ENCODE measurements around the gene ADORA2B. TPM values are rescaled to one million over a fixed set of nuclear protein-coding genes. Genes with fewer than 3 reads are reported as not detected.

The ADORA2B gene
- total RNA-seq, 1 donor from 2014 or later = 8.9 TPM

- no peak for DNase-seq (ENCODE audit: extremely low spot score, unreplicated experiment)
- Mint-ChIP-seq H3K36me3 (ENCODE audit: unreplicated experiment) (no peaks in the 10 kb centered on the region), H3K27me3 (ENCODE audit: unreplicated experiment) (no peaks in the 10 kb centered on the region), H3K4me1 (ENCODE audit: unreplicated experiment) (peaks cover 27% of the 10 kb centered on the region), H3K27ac (ENCODE audit: unreplicated experiment) (peak overlapping the region; percentile 83), H3K4me3 (ENCODE audit: unreplicated experiment) (no peak overlapping the region), H3K9me3 (ENCODE audit: unreplicated experiment) (peaks cover 8% of the 10 kb centered on the region)
- TF ChIP-seq CTCF (IDR thresholded peaks at IDR 0.05) = no peak
Measured at GRCh38 chr17:15921640-15922039, 23.3 kb upstream of the ADORA2B start.

- H3K27ac Mint-ChIP-seq (ENCODE audit: unreplicated experiment) = no peak overlapping the region
- no peak for DNase-seq (ENCODE audit: extremely low spot score, unreplicated experiment)
- H3K9me3 Mint-ChIP-seq (ENCODE audit: unreplicated experiment) = peaks cover 8% of the 10 kb centered on the region
- no peaks in the 10 kb centered on the region for H3K36me3 Mint-ChIP-seq (ENCODE audit: unreplicated experiment)
- H3K27me3 Mint-ChIP-seq (ENCODE audit: unreplicated experiment) = no peaks in the 10 kb centered on the region
- H3K4me1 Mint-ChIP-seq (ENCODE audit: unreplicated experiment) = peaks cover 27% of the 10 kb centered on the region
- TF ChIP-seq CTCF (IDR thresholded peaks at IDR 0.05) = no peak
- H3K4me3 Mint-ChIP-seq (ENCODE audit: unreplicated experiment) = no peak overlapping the region
Measured at GRCh38 chr17:15922586-15922985, 22.3 kb upstream of the ADORA2B start.

DNA sequence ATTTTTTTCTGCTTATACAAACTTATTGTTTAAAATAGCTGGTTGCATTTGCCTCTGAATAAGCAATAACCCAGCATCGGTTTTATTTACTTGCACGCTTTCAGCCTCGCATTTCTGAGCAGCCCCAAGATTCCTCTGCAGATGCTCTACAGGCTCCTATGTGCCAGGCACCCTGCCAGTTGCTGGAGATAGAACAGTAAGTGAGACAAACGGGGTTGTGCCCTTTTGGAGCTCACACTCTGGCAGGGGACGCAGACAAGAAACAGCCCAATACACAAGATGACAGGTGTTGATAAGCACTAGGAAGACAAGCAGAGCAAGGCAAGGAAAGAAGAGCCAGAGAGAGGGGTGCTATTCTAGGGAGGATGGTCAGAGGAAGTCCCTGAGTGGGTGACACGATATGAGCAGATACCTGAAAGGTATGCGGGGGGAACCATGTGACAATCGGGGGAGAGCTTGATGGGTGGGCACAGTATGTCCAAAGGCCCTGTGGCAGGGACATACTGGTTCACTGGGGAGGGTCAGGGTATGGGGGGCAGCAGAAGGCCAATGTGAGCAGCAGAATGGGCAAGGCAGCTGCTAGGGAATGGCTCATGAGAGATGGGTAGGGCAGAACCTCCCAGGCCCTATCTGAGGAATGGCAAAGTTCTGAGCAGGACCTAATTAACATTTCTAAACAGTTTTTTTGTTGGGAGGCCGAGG is 18.7 kb upstream of the ADORA2B start:
- no peak for TF ChIP-seq CTCF (IDR thresholded peaks at IDR 0.05)
- H3K36me3 Mint-ChIP-seq (ENCODE audit: unreplicated experiment) = no peaks in the 10 kb centered on the region
- no peak for DNase-seq (ENCODE audit: extremely low spot score, unreplicated experiment)
- H3K27me3 Mint-ChIP-seq (ENCODE audit: unreplicated experiment) = peaks cover 2% of the 10 kb centered on the region
- H3K4me3 Mint-ChIP-seq (ENCODE audit: unreplicated experiment) = no peak overlapping the region
- H3K9me3 Mint-ChIP-seq (ENCODE audit: unreplicated experiment) = peaks cover 2% of the 10 kb centered on the region
- H3K4me1 Mint-ChIP-seq (ENCODE audit: unreplicated experiment) = peaks cover 7% of the 10 kb centered on the region
- no peak overlapping the region for H3K27ac Mint-ChIP-seq (ENCODE audit: unreplicated experiment)

DNA sequence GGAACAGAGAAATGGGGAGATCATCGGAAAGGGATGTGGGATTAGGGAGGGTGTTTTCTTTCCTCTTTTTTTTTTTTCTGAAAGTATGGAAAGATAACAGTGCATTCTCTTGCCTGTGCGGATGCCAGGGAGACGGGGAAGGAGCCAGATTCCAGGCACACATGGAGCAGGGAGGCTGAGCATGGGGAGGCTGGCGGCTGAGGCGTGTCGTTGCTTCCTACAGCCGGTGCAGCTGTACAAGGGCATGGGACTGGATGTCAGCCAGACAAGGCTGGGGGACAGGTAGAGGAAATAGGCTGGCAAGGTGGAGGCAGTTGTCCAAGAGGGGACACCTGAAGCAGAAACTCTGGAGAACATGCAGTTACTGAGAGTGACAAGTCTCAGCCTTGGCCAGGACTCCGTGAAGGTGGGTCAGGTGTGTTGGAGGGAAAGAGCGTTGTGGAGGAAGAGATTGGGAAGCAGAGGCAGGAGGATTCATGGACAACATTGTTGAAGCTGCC is 16.6 kb upstream of the ADORA2B start:
- TF ChIP-seq CTCF (IDR thresholded peaks at IDR 0.05) = no peak
- H3K4me1 Mint-ChIP-seq (ENCODE audit: unreplicated experiment) = peaks cover 5% of the 10 kb centered on the region

DNA sequence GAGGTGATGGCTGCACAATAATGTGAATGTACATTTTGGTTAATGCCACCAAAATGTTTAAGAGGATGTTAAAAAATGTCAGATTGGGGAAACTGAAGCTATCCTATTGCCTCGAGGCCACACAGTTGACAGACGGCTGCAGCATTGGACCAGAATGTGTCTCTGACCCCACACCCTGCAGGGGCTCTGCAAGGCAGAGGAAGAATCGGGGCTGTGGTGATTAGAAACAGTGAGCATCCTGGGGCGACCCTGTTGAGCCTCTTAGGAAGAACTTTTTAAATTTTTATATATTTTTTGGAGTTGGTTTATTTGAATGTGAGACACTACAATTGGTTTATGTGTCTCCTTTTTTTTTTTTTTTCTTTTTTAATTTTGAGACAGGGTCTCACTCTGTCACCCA is 15.0 kb upstream of the ADORA2B start:
- H3K4me1 Mint-ChIP-seq (ENCODE audit: unreplicated experiment) = peaks cover 5% of the 10 kb centered on the region
- H3K9me3 Mint-ChIP-seq (ENCODE audit: unreplicated experiment) = no peaks in the 10 kb centered on the region
- TF ChIP-seq CTCF (IDR thresholded peaks at IDR 0.05) = no peak
- DNase-seq (ENCODE audit: extremely low spot score, unreplicated experiment) = no peak
- peaks cover 2% of the 10 kb centered on the region for H3K27me3 Mint-ChIP-seq (ENCODE audit: unreplicated experiment)
- H3K4me3 Mint-ChIP-seq (ENCODE audit: unreplicated experiment) = no peak overlapping the region
- no peaks in the 10 kb centered on the region for H3K36me3 Mint-ChIP-seq (ENCODE audit: unreplicated experiment)
- H3K27ac Mint-ChIP-seq (ENCODE audit: unreplicated experiment) = no peak overlapping the region

More for the DNA sequence above, 16.6 kb upstream of the ADORA2B start:
- Mint-ChIP-seq H3K9me3 (ENCODE audit: unreplicated experiment) (no peaks in the 10 kb centered on the region), H3K4me3 (ENCODE audit: unreplicated experiment) (no peak overlapping the region), H3K36me3 (ENCODE audit: unreplicated experiment) (no peaks in the 10 kb centered on the region), H3K27ac (ENCODE audit: unreplicated experiment) (no peak overlapping the region), H3K27me3 (ENCODE audit: unreplicated experiment) (peaks cover 2% of the 10 kb centered on the region)
- DNase-seq (ENCODE audit: extremely low spot score, unreplicated experiment) = no peak

All from osteocyte (in vitro differentiated cells).